Esophagus squamous epithelium (tissue), 4 donors: Measurements from ENCODE around the gene RORC.

Experiments
- POLR2A ChIP-seq, 4 donors: fragments of 450-650 bp; IDR thresholded peaks; one replicate each; pipeline ENCODE4 v1.6.1; 2017; ENCODE audit warnings: antibody characterized with exemption in 4 of 4, mild to moderate bottlenecking in 4 of 4, moderate library complexity in 3 of 4
- TF ChIP-seq, protein P1 (sequence below), 6 experiments: fragments of 450-650 bp in 4 of 6; fragments of 200-600 bp in 2 of 6; sonication (generic) in 2 of 6; IDR thresholded peaks; one replicate each; pipeline ENCODE4 v1.5.1; 2016 to 2019; ENCODE audit warnings: antibody characterized with exemption in 6 of 6, mild to moderate bottlenecking in 4 of 6, moderate library complexity in 4 of 6

- TF ChIP-seq, protein P1, sequence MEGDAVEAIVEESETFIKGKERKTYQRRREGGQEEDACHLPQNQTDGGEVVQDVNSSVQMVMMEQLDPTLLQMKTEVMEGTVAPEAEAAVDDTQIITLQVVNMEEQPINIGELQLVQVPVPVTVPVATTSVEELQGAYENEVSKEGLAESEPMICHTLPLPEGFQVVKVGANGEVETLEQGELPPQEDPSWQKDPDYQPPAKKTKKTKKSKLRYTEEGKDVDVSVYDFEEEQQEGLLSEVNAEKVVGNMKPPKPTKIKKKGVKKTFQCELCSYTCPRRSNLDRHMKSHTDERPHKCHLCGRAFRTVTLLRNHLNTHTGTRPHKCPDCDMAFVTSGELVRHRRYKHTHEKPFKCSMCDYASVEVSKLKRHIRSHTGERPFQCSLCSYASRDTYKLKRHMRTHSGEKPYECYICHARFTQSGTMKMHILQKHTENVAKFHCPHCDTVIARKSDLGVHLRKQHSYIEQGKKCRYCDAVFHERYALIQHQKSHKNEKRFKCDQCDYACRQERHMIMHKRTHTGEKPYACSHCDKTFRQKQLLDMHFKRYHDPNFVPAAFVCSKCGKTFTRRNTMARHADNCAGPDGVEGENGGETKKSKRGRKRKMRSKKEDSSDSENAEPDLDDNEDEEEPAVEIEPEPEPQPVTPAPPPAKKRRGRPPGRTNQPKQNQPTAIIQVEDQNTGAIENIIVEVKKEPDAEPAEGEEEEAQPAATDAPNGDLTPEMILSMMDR (IDR thresholded peaks at IDR 0.05): no peak
- no peak for TF ChIP-seq POLR2A (IDR thresholded peaks at IDR 0.05)
Measured at GRCh38 chr1:151862604-151863003, 31.0 kb upstream of the RORC start.
